ENCODE results near the gene NHSL2.

The NHSL2 gene

GRCh38 chrX:72040506-72040905 is 129.9 kb downstream of the NHSL2 start:
- Histone ChIP-seq H2AFZ (ENCODE audit: low read depth, low read length) (no peak overlapping the region), H3K9ac (ENCODE audit: low read length) (no peak overlapping the region), H3K4me2 (ENCODE audit: low read length) (no peak overlapping the region), H3K4me1 (ENCODE audit: low read length) (no peaks in the 10 kb centered on the region), H3K9me3 (ENCODE audit: insufficient read depth, low read length) (no peaks in the 10 kb centered on the region), H3K36me3 (replicated peaks; ENCODE audit: low read depth, low read length) (no peaks in the 10 kb centered on the region), H3K27me3 (ENCODE audit: low read depth, low read length) (no peaks in the 10 kb centered on the region), H3K79me2 (ENCODE audit: low read length) (no peaks in the 10 kb centered on the region), H3K27ac (ENCODE audit: low read length) (no peak overlapping the region), H4K20me1 (ENCODE audit: insufficient read depth, low read length) (no peaks in the 10 kb centered on the region), H3K4me3 (ENCODE audit: low read length) (no peak overlapping the region)
- TF ChIP-seq EZH2phosphoT487 (IDR thresholded peaks at IDR 0.05; ENCODE audit: low read depth) (no peak), CTCF (IDR thresholded peaks at IDR 0.05; ENCODE audit: low read depth, low read length) (no peak)

- H3K27ac ChIP-seq (ENCODE audit: low read length) = no peak overlapping the region
- no peaks in the 10 kb centered on the region for H3K4me1 ChIP-seq (ENCODE audit: low read length)
- H4K20me1 ChIP-seq (ENCODE audit: insufficient read depth, low read length) = no peaks in the 10 kb centered on the region
- H3K4me2 ChIP-seq (ENCODE audit: low read length) = no peak overlapping the region
- no peak overlapping the region for H3K9ac ChIP-seq (ENCODE audit: low read length)
- no peak overlapping the region for H3K4me3 ChIP-seq (ENCODE audit: low read length)
- H2AFZ ChIP-seq (ENCODE audit: low read depth, low read length) = no peak overlapping the region
- no peaks in the 10 kb centered on the region for H3K36me3 ChIP-seq (replicated peaks; ENCODE audit: low read depth, low read length)
- H3K9me3 ChIP-seq (ENCODE audit: insufficient read depth, low read length) = no peaks in the 10 kb centered on the region
- no peaks in the 10 kb centered on the region for H3K79me2 ChIP-seq (ENCODE audit: low read length)
- H3K27me3 ChIP-seq (ENCODE audit: low read depth, low read length) = no peaks in the 10 kb centered on the region
- TF ChIP-seq CTCF (IDR thresholded peaks at IDR 0.05; ENCODE audit: low read depth, low read length) (no peak), EZH2phosphoT487 (IDR thresholded peaks at IDR 0.05; ENCODE audit: low read depth) (no peak)
Observed at GRCh38 chrX:72041176-72041575, 130.5 kb downstream of the NHSL2 start.

DNA sequence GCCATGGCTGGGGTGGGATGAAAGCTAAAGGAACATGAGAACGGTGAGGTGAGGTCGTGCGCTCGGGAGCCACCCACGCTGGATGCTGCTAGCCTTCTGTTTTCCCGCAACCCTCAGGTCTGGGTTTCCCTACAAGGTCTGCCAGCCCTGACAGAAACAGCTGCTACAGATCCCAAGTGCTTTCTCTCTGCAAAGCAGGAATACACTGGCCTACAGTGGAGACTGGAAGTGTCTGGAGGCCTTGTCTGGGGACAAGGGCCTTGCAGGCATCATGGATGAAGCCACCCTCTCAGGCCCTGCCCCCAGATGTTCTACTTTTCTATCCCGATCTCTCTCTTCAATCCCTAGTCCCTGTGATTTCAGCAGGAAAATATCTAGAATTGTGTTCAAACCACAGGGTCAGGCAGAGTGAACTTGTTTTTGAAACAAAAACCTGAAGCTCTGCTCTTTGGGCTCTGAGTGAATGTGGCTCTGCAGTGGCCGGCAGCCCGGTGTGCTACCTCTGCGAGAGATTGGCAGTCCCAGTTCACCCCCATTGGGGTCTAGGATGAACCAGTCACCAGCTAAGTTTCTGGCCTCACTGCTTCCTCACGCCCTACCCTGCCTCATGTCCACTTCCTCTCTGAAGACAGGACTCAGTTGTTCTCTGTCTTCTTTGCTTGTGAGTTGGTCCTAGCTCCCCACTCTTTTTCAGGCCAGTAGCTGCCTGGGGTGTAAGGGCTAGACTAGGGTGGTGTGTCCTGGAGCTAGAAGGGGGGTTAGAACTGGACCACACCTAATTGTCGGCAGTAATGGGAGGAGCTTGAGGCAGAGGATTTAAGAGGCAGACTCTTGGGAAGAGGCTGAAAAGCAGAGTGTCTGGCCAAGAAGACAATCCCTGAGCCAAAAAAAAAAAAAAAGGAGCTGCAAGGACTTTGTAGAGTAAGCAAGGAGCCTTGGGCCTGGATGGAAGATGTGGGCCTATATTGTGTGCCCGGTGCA is 131.5 kb downstream of the NHSL2 start:
- Histone ChIP-seq H4K20me1 (ENCODE audit: insufficient read depth, low read length) (no peaks in the 10 kb centered on the region), H3K27me3 (ENCODE audit: low read depth, low read length) (no peaks in the 10 kb centered on the region), H3K79me2 (ENCODE audit: low read length) (no peaks in the 10 kb centered on the region), H3K4me1 (ENCODE audit: low read length) (no peaks in the 10 kb centered on the region), H3K9ac (ENCODE audit: low read length) (no peak overlapping the region), H3K4me2 (ENCODE audit: low read length) (no peak overlapping the region), H3K4me3 (ENCODE audit: low read length) (no peak overlapping the region), H3K27ac (ENCODE audit: low read length) (no peak overlapping the region), H3K9me3 (ENCODE audit: insufficient read depth, low read length) (no peaks in the 10 kb centered on the region), H3K36me3 (replicated peaks; ENCODE audit: low read depth, low read length) (no peaks in the 10 kb centered on the region), H2AFZ (ENCODE audit: low read depth, low read length) (no peak overlapping the region)
- TF ChIP-seq CTCF (IDR thresholded peaks at IDR 0.05; ENCODE audit: low read depth, low read length) (no peak), EZH2phosphoT487 (IDR thresholded peaks at IDR 0.05; ENCODE audit: low read depth) (no peak)

DNA sequence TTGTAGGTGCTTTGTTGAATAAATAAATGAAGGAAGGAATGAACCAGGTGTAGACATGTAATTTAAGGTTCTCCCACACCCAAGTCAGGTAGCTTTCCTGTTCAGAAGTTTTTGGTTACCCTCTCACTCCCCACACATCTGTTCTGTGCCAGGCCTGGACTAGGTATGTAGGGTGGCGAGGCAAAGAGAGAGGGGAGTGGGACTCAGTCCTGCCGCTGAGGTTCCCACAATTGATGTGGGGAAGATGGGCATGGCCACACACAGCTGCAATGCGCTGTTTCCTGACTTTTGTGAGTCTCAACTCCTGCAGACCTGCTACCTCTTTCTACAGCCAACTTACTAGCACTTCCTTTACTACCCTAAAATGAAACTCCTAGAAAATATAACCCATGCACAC is 132.2 kb downstream of the NHSL2 start:
- H3K9me3 ChIP-seq (ENCODE audit: insufficient read depth, low read length) = no peaks in the 10 kb centered on the region
- no peaks in the 10 kb centered on the region for H3K4me1 ChIP-seq (ENCODE audit: low read length)
- H3K36me3 ChIP-seq (replicated peaks; ENCODE audit: low read depth, low read length) = no peaks in the 10 kb centered on the region

More for the DNA sequence above, 132.2 kb downstream of the NHSL2 start:
- H3K27ac ChIP-seq (ENCODE audit: low read length) = no peak overlapping the region
- no peak overlapping the region for H3K4me2 ChIP-seq (ENCODE audit: low read length)
- no peak overlapping the region for H3K4me3 ChIP-seq (ENCODE audit: low read length)
- no peaks in the 10 kb centered on the region for H3K27me3 ChIP-seq (ENCODE audit: low read depth, low read length)
- no peak overlapping the region for H2AFZ ChIP-seq (ENCODE audit: low read depth, low read length)
- H3K79me2 ChIP-seq (ENCODE audit: low read length) = no peaks in the 10 kb centered on the region
- H4K20me1 ChIP-seq (ENCODE audit: insufficient read depth, low read length) = no peaks in the 10 kb centered on the region
- H3K9ac ChIP-seq (ENCODE audit: low read length) = no peak overlapping the region
- TF ChIP-seq CTCF (IDR thresholded peaks at IDR 0.05; ENCODE audit: low read depth, low read length) = no peak
- no peak for TF ChIP-seq EZH2phosphoT487 (IDR thresholded peaks at IDR 0.05; ENCODE audit: low read depth)
